ENCODE results near the gene WDR54. TPM values are rescaled to one million over a fixed set of nuclear protein-coding genes. Genes with fewer than 3 reads are reported as not detected.

WDR54 gene
- polyA plus RNA-seq, 2 of the 4 experiments (the other 2 are of a cell fraction) = 47.4 to 62.5 TPM

- TF ChIP-seq MYC (IDR thresholded peaks at IDR 0.05; ENCODE audit: borderline replicate concordance, low read length) (no peak), MAFK (IDR thresholded peaks at IDR 0.05; ENCODE audit: partially characterized antibody) (no peak)
- Histone ChIP-seq H3K27ac (no peak overlapping the region), H3K4me1 (0 out of 3 replicates have a peak, but pooled peaks cover 3% of the 10 kb centered on the region), H3K4me3 (no peak overlapping the region), H3K9me3 (no peaks in the 10 kb centered on the region), H3K4me2 (no peak overlapping the region)
- DNase-seq (ENCODE audit: low read depth in 1 of 2, low spot score in 1 of 2) (no peak), FAIRE-seq (no peak), ATAC-seq (peak; percentile 24 to 59; a peak in 4 of 6 replicates)
- CTCF ChIA-PET = interaction anchor here (1.0 to 1.3 kb wide), 3 partner anchors 14 to 156 kb away, joined by 3 to 5 read pairs (median 3); no protein-coding TSS in a partner anchor
- POLR2A ChIA-PET = no interaction called here
Measured at GRCh38 chr2:74406035-74406434, 15.5 kb upstream of the WDR54 start.

- ATAC-seq = no peak
- H3K27ac ChIP-seq = no peak overlapping the region
- H3K4me3 ChIP-seq = no peak overlapping the region
- TF ChIP-seq PBX3 (IDR thresholded peaks at IDR 0.05) (no peak), CBX2 (IDR thresholded peaks at IDR 0.05; ENCODE audit: borderline replicate concordance, low read depth) (no peak), TP53 (CRISPR knock-in tag; IDR thresholded peaks at IDR 0.05) (no peak), RFX5 (IDR thresholded peaks at IDR 0.05) (no peak), CHD2 (IDR thresholded peaks at IDR 0.05; ENCODE audit: low read length, partially characterized antibody) (no peak), CEBPB (IDR thresholded peaks at IDR 0.05) (no peak), FOXS1 (CRISPR knock-in tag; IDR thresholded peaks at IDR 0.05) (no peak), MAZ (IDR thresholded peaks at IDR 0.05; ENCODE audit: borderline replicate concordance, low read depth, low read length) (no peak), ELK1 (IDR thresholded peaks at IDR 0.05; ENCODE audit: low read depth, low read length) (no peak), E2F6 (IDR thresholded peaks at IDR 0.05; ENCODE audit: borderline replicate concordance, low read depth) (no peak), SMC3 (IDR thresholded peaks at IDR 0.05) (no peak), HES2 (IDR thresholded peaks at IDR 0.05) (no peak), RAD21 (conservative IDR thresholded peaks at IDR 0.05 in 1 of 2, IDR thresholded peaks at IDR 0.05 in 1 of 2) (no peak), GATA3 (IDR thresholded peaks at IDR 0.05; ENCODE audit: borderline replicate concordance) (no peak), EHF (CRISPR knock-in tag; IDR thresholded peaks at IDR 0.05) (no peak), PHF8 (IDR thresholded peaks at IDR 0.05; ENCODE audit: borderline replicate concordance, low read depth) (no peak), ZC3H11A (IDR thresholded peaks at IDR 0.05) (no peak), JUNB (IDR thresholded peaks at IDR 0.05) (no peak), ESRRA (IDR thresholded peaks at IDR 0.05; ENCODE audit: borderline replicate concordance, low read length) (no peak), RARB (CRISPR knock-in tag; IDR thresholded peaks at IDR 0.05) (no peak)
- H3K9me3 ChIP-seq = no peaks in the 10 kb centered on the region
- no peak overlapping the region for H3K4me2 ChIP-seq
- DNase-seq (ENCODE audit: low read depth in 1 of 2, low spot score in 1 of 2) = no peak
- WGBS (ENCODE audit: missing lambda C conversion rate) = 51% methylated on average over 5 of the region's 5 CpGs
- ChIA-PET POLR2A (no interaction called here), CTCF (interaction anchor here (1.1 to 2.9 kb wide), 2 partner anchors 15 to 24 kb away, joined by 3 to 16 read pairs; no protein-coding TSS in a partner anchor)
- H3K4me1 ChIP-seq = 0 out of 3 replicates have a peak, but pooled peaks cover 3% of the 10 kb centered on the region
- no peak for FAIRE-seq
Measured at GRCh38 chr2:74407682-74408081, 13.8 kb upstream of the WDR54 start.

Measured in A549 (cell line).